Upper lobe of left lung (tissue), 6 donors: Measurements from ENCODE around the gene TRMT1. TPM values are rescaled to one million over a fixed set of nuclear protein-coding genes. Genes with fewer than 3 reads are reported as not detected.
"Not testable (repeated sequence)": the region's sequence is repeated elsewhere in the genome, so short reads cannot be mapped to it uniquely, and the experiment has no call there.

ENCODE experiments used
- ATAC-seq, 2 donors: fragments of 200-7000 bp; cut with Tn5 transposase; one replicate each; pipeline ENCODE4 v1.9.1; 2022; ENCODE audit warnings: mild to moderate bottlenecking in 2 of 2, moderate library complexity in 2 of 2; ENCODE audit not compliant: low FRiP score in 2 of 2
- DNase-seq, 2 donors: peaks; one replicate each; pipeline ENCODE4 v3.0.0-alpha.2; 2019 to 2020
- H3K27ac ChIP-seq, 4 donors: fragments of 200-600 bp; sonication (generic); one replicate each; pipeline ENCODE4 v1.5.1; 2016 to 2019
- H3K27me3 ChIP-seq, 4 donors: fragments of 200-600 bp; sonication (generic); one replicate each; pipeline ENCODE4 v1.5.1; 2017 to 2019
- H3K36me3 ChIP-seq, 4 donors: fragments of 200-600 bp; sonication (generic); one replicate each; pipeline ENCODE4 v1.5.1; 2016 to 2019
- H3K4me1 ChIP-seq, 4 donors: fragments of 200-600 bp; sonication (generic); one replicate each; pipeline ENCODE4 v1.5.1; 2018 to 2019
- H3K4me3 ChIP-seq, 4 donors: fragments of 200-600 bp; sonication (generic); one replicate each; pipeline ENCODE4 v1.5.1; 2017 to 2019; ENCODE audit warnings: mild to moderate bottlenecking in 2 of 4, moderate library complexity in 1 of 4
- H3K9me3 ChIP-seq, 4 donors: fragments of 200-600 bp; sonication (generic); one replicate each; pipeline ENCODE4 v1.5.1; 2018 to 2019
- CTCF ChIP-seq, 6 experiments: fragments of 450-650 bp in 4 of 6; fragments of 200-600 bp in 2 of 6; sonication (generic) in 2 of 6; IDR thresholded peaks; one replicate each; pipeline ENCODE4 v1.5.1; 2016 to 2019; ENCODE audit warnings: antibody characterized with exemption in 6 of 6
- EP300 ChIP-seq, 4 donors: sonication (generic); formaldehyde crosslinking; IDR thresholded peaks; one replicate each; pipeline ENCODE4 v1.5.1; 2017; ENCODE audit warnings: antibody characterized with exemption in 4 of 4, control low read depth in 2 of 4
- POLR2A ChIP-seq, 4 donors: fragments of 450-650 bp; IDR thresholded peaks; one replicate each; pipeline ENCODE4 v1.5.1; 2016 to 2017; ENCODE audit warnings: antibody characterized with exemption in 4 of 4, mild to moderate bottlenecking in 2 of 4
- POLR2AphosphoS5 ChIP-seq, 2 donors: sonication (generic); formaldehyde crosslinking; IDR thresholded peaks; one replicate each; pipeline ENCODE4 v1.5.1; 2017; ENCODE audit warnings: antibody characterized with exemption in 2 of 2
- WGBS, 2 donors: methylation state at CpG; one replicate each; pipeline ENCODE4 v1.1.5; 2017 to 2018; 5-methylcytosine and 5-hydroxymethylcytosine counted together
- total RNA-seq, 6 donors: library from RNA; depleted of rRNA in 4 of 6; stranded (reverse); fragments of >200 nt in 4 of 6; gene quantifications; one replicate each; pipeline versions ENCODE4 v1.1.0 to v1.2.1, GENCODE V29; 2016 to 2021
- donor health status: DM: no; HTN: no; CAD: no; lungs with moderate emphysema.
- donor health status: DM: no; HTN: yes; CAD: no; lungs with severe emphysema.

The TRMT1 gene
- total RNA-seq = 10 to 100 TPM; 27.2 to 92.2 (median 33.1) TPM

- peaks cover 38 to 51% (median 40%) of the 10 kb centered on the region in 4 donors for H3K4me1 ChIP-seq
These were observed at the start of gene TRMT1 for GRCh38 chr19:13116282-13117175. TSS of gene TRMT1 (minus strand) at chr19:13116740. CDS start at chr19:13116399, 341 bp downstream.

GRCh38 chr19:13166151-13166550 lies 49.6 kb upstream of the TRMT1 start:
- peak overlapping the region; percentile 97 to 98 (median 98) for H3K27ac ChIP-seq

More at GRCh38 chr19:13116282-13117175, at the start of gene TRMT1:
- no peaks in the 10 kb centered on the region for H3K9me3 ChIP-seq
- H3K27ac ChIP-seq = peak within 1 kb of the TSS; percentile 62 to 80 (median 76)
- H3K27me3 ChIP-seq = no peaks in the 10 kb centered on the region
- ATAC-seq (peak; percentile 87 to 91), DNase-seq (peak; percentile 85 to 90)
- H3K36me3 ChIP-seq = peaks cover 4 to 31% (median 12%) of the 10 kb centered on the region in 4 donors
- WGBS, 2 donors = 0 to 1% methylated on average over 12 to 38 of the region's 51 CpGs
- TF ChIP-seq POLR2AphosphoS5 (IDR thresholded peaks at IDR 0.05) (peak; percentile 93 to 95), EP300 (IDR thresholded peaks at IDR 0.05) (peak in 1 of 4 donors; percentile 81), CTCF (IDR thresholded peaks at IDR 0.05) (no peak), POLR2A (IDR thresholded peaks at IDR 0.05) (peak in 1 of 4 donors; percentile 34)
- peak within 1 kb of the TSS; percentile 84 to 99 (median 98) for H3K4me3 ChIP-seq

GRCh38 chr19:13165162-13165997 lies 48.8 kb upstream of the TRMT1 start:
- TF ChIP-seq EP300 (IDR thresholded peaks at IDR 0.05) (no peak), POLR2A (IDR thresholded peaks at IDR 0.05) (no peak), POLR2AphosphoS5 (IDR thresholded peaks at IDR 0.05) (no peak), CTCF (IDR thresholded peaks at IDR 0.05) (no peak)
- H3K9me3 ChIP-seq = no peaks in the 10 kb centered on the region
- H3K4me3 ChIP-seq = no peak overlapping the region
- H3K4me1 ChIP-seq = peaks cover 55 to 90% (median 80%) of the 10 kb centered on the region in 4 donors
- no peaks in the 10 kb centered on the region for H3K27me3 ChIP-seq
- H3K27ac ChIP-seq = peak overlapping the region; percentile 97 to 98 (median 98)
- no peak for DNase-seq
- H3K36me3 ChIP-seq = no peaks in the 10 kb centered on the region
- ATAC-seq = no peak
- whole genome bisulfite sequencing, 2 donors = 80 to 81% methylated on average over 16 to 19 of the region's 19 CpGs

More at GRCh38 chr19:13166151-13166550, 49.6 kb upstream of the TRMT1 start:
- H3K9me3 ChIP-seq, ATAC-seq, H3K4me3 ChIP-seq, H3K27me3 ChIP-seq, DNase-seq, H3K36me3 ChIP-seq: not testable (repeated sequence)
- WGBS, 2 donors = 96 to 97% methylated on average over 3 of the region's 3 CpGs
- H3K4me1 ChIP-seq = peaks cover 55 to 89% (median 77%) of the 10 kb centered on the region in 4 donors

- Histone ChIP-seq H3K27me3 (no peaks in the 10 kb centered on the region), H3K4me3 (peak overlapping the region in 3 of 4 donors; percentile 33 to 52 (median 43)), H3K27ac (peak overlapping the region; percentile 97 to 98 (median 98)), H3K4me1 (peaks cover 55 to 83% (median 77%) of the 10 kb centered on the region in 4 donors), H3K36me3 (no peaks in the 10 kb centered on the region), H3K9me3 (no peaks in the 10 kb centered on the region)
- ATAC-seq (peak in 1 of 2 donors; percentile 35), DNase-seq (peak in 1 of 2 donors; percentile 70)
- WGBS, 2 donors = 18 to 23% methylated on average over 7 to 18 of the region's 19 CpGs
- TF ChIP-seq CTCF (IDR thresholded peaks at IDR 0.05) = no peak
- TF ChIP-seq POLR2AphosphoS5 (IDR thresholded peaks at IDR 0.05) = peak; percentile 89 to 93
- TF ChIP-seq EP300 (IDR thresholded peaks at IDR 0.05) = peak; percentile 31 to 93 (median 70)
- TF ChIP-seq POLR2A (IDR thresholded peaks at IDR 0.05) = peak in 1 of 4 donors; percentile 8
These were observed 48.0 kb upstream of the TRMT1 start for GRCh38 chr19:13164343-13165161.
